ENCODE results near the gene ADGRD1.

The ADGRD1 gene

GRCh38 chr12:131102991-131103668, 149.4 kb downstream of the ADGRD1 start:
- Mint-ChIP-seq H3K9me3 (no peaks in the 10 kb centered on the region), H3K4me1 (ENCODE audit: low read depth) (peaks cover 10% of the 10 kb centered on the region), H3K36me3 (ENCODE audit: low read depth) (no peaks in the 10 kb centered on the region), H3K4me3 (no peak overlapping the region), H3K27ac (no peak overlapping the region), H3K27me3 (ENCODE audit: low read depth) (peaks cover 9% of the 10 kb centered on the region)

GRCh38 chr12:131103669-131104462, 150.2 kb downstream of the ADGRD1 start:
- Mint-ChIP-seq H3K27ac (no peak overlapping the region), H3K27me3 (ENCODE audit: low read depth) (peaks cover 9% of the 10 kb centered on the region), H3K9me3 (no peaks in the 10 kb centered on the region), H3K4me3 (no peak overlapping the region), H3K36me3 (ENCODE audit: low read depth) (no peaks in the 10 kb centered on the region), H3K4me1 (ENCODE audit: low read depth) (peaks cover 10% of the 10 kb centered on the region)

- Mint-ChIP-seq H3K27ac (no peak overlapping the region), H3K4me3 (no peak overlapping the region), H3K36me3 (ENCODE audit: low read depth) (no peaks in the 10 kb centered on the region), H3K4me1 (ENCODE audit: low read depth) (peaks cover 10% of the 10 kb centered on the region), H3K9me3 (peaks cover 2% of the 10 kb centered on the region), H3K27me3 (ENCODE audit: low read depth) (peaks cover 9% of the 10 kb centered on the region)
Measured at GRCh38 chr12:131104463-131105350, 151.0 kb downstream of the ADGRD1 start.

GRCh38 chr12:131105351-131105735, 151.6 kb downstream of the ADGRD1 start:
- peaks cover 9% of the 10 kb centered on the region for H3K27me3 Mint-ChIP-seq (ENCODE audit: low read depth)
- H3K4me3 Mint-ChIP-seq = no peak overlapping the region
- no peaks in the 10 kb centered on the region for H3K36me3 Mint-ChIP-seq (ENCODE audit: low read depth)
- peaks cover 5% of the 10 kb centered on the region for H3K9me3 Mint-ChIP-seq
- H3K27ac Mint-ChIP-seq = no peak overlapping the region
- H3K4me1 Mint-ChIP-seq (ENCODE audit: low read depth) = peaks cover 10% of the 10 kb centered on the region

- Mint-ChIP-seq H3K27me3 (ENCODE audit: low read depth) (peaks cover 9% of the 10 kb centered on the region), H3K4me3 (no peak overlapping the region), H3K9me3 (peaks cover 5% of the 10 kb centered on the region), H3K4me1 (ENCODE audit: low read depth) (peaks cover 10% of the 10 kb centered on the region), H3K27ac (peak overlapping the region; percentile 63), H3K36me3 (ENCODE audit: low read depth) (no peaks in the 10 kb centered on the region)
Measured at GRCh38 chr12:131105736-131106348, 152.1 kb downstream of the ADGRD1 start.

GRCh38 chr12:131106349-131106941, 152.7 kb downstream of the ADGRD1 start:
- H3K4me3 Mint-ChIP-seq = no peak overlapping the region
- peaks cover 9% of the 10 kb centered on the region for H3K27me3 Mint-ChIP-seq (ENCODE audit: low read depth)
- no peaks in the 10 kb centered on the region for H3K36me3 Mint-ChIP-seq (ENCODE audit: low read depth)
- H3K4me1 Mint-ChIP-seq (ENCODE audit: low read depth) = peaks cover 10% of the 10 kb centered on the region
- no peak overlapping the region for H3K27ac Mint-ChIP-seq
- H3K9me3 Mint-ChIP-seq = peaks cover 5% of the 10 kb centered on the region

- peaks cover 5% of the 10 kb centered on the region for H3K9me3 Mint-ChIP-seq
- no peaks in the 10 kb centered on the region for H3K36me3 Mint-ChIP-seq (ENCODE audit: low read depth)
- H3K27ac Mint-ChIP-seq = no peak overlapping the region
- H3K4me3 Mint-ChIP-seq = no peak overlapping the region
- H3K4me1 Mint-ChIP-seq (ENCODE audit: low read depth) = peaks cover 9% of the 10 kb centered on the region
- H3K27me3 Mint-ChIP-seq (ENCODE audit: low read depth) = peaks cover 13% of the 10 kb centered on the region
Measured at GRCh38 chr12:131108177-131108955, 154.7 kb downstream of the ADGRD1 start.

GRCh38 chr12:131111446-131111845, 157.7 kb downstream of the ADGRD1 start:
- no peak overlapping the region for H3K4me3 Mint-ChIP-seq
- no peaks in the 10 kb centered on the region for H3K36me3 Mint-ChIP-seq (ENCODE audit: low read depth)
- peaks cover 5% of the 10 kb centered on the region for H3K27me3 Mint-ChIP-seq (ENCODE audit: low read depth)
- no peaks in the 10 kb centered on the region for H3K4me1 Mint-ChIP-seq (ENCODE audit: low read depth)
- no peak overlapping the region for H3K27ac Mint-ChIP-seq
- peaks cover 5% of the 10 kb centered on the region for H3K9me3 Mint-ChIP-seq

- Mint-ChIP-seq H3K9me3 (peaks cover 5% of the 10 kb centered on the region), H3K4me3 (no peak overlapping the region), H3K27ac (no peak overlapping the region), H3K27me3 (ENCODE audit: low read depth) (peaks cover 3% of the 10 kb centered on the region), H3K4me1 (ENCODE audit: low read depth) (no peaks in the 10 kb centered on the region), H3K36me3 (ENCODE audit: low read depth) (no peaks in the 10 kb centered on the region)
Measured at GRCh38 chr12:131112021-131112420, 158.3 kb downstream of the ADGRD1 start.

GRCh38 chr12:131112700-131113290, 159.1 kb downstream of the ADGRD1 start:
- H3K9me3 Mint-ChIP-seq = peaks cover 5% of the 10 kb centered on the region
- H3K27ac Mint-ChIP-seq = no peak overlapping the region
- no peak overlapping the region for H3K4me3 Mint-ChIP-seq
- H3K36me3 Mint-ChIP-seq (ENCODE audit: low read depth) = no peaks in the 10 kb centered on the region
- H3K4me1 Mint-ChIP-seq (ENCODE audit: low read depth) = no peaks in the 10 kb centered on the region
- peaks cover 3% of the 10 kb centered on the region for H3K27me3 Mint-ChIP-seq (ENCODE audit: low read depth)

- no peak overlapping the region for H3K27ac Mint-ChIP-seq
- no peaks in the 10 kb centered on the region for H3K36me3 Mint-ChIP-seq (ENCODE audit: low read depth)
- peaks cover 3% of the 10 kb centered on the region for H3K27me3 Mint-ChIP-seq (ENCODE audit: low read depth)
- no peaks in the 10 kb centered on the region for H3K4me1 Mint-ChIP-seq (ENCODE audit: low read depth)
- peaks cover 5% of the 10 kb centered on the region for H3K9me3 Mint-ChIP-seq
- H3K4me3 Mint-ChIP-seq = no peak overlapping the region
Measured at GRCh38 chr12:131113568-131114270, 160.0 kb downstream of the ADGRD1 start.

- Mint-ChIP-seq H3K4me1 (ENCODE audit: low read depth) (no peaks in the 10 kb centered on the region), H3K9me3 (peaks cover 5% of the 10 kb centered on the region), H3K36me3 (ENCODE audit: low read depth) (no peaks in the 10 kb centered on the region), H3K27me3 (ENCODE audit: low read depth) (peaks cover 3% of the 10 kb centered on the region), H3K4me3 (no peak overlapping the region), H3K27ac (no peak overlapping the region)
Measured at GRCh38 chr12:131114271-131114670, 160.6 kb downstream of the ADGRD1 start.
